Sigmoid colon (tissue), 7 donors: Measurements from ENCODE around the gene NADSYN1. TPM values are rescaled to one million over a fixed set of nuclear protein-coding genes. Genes with fewer than 3 reads are reported as not detected.

Experiments used
- DNase-seq: peaks from one replicate; pipeline ENCODE4 v3.0.0-alpha.2; 2019
- H3K27ac ChIP-seq, 4 donors: fragments of 200-600 bp; sonication (generic); one replicate each; pipeline ENCODE4 v1.5.1; 2016 to 2019; ENCODE audit warnings: mild to moderate bottlenecking in 1 of 4
- H3K27me3 ChIP-seq, 3 donors: fragments of 200-600 bp; sonication (generic); one replicate each; pipeline ENCODE4 v1.5.1; 2019; ENCODE audit warnings: mild to moderate bottlenecking in 1 of 3
- H3K36me3 ChIP-seq, 4 donors: fragments of 200-600 bp; sonication (generic); one replicate each; pipeline ENCODE4 v1.5.1; 2016 to 2019
- H3K4me1 ChIP-seq, 4 donors: fragments of 200-600 bp; sonication (generic); one replicate each; pipeline ENCODE4 v1.5.1; 2017 to 2019
- H3K4me3 ChIP-seq, 4 donors: fragments of 200-600 bp; sonication (generic); one replicate each; pipeline ENCODE4 v1.5.1; 2017 to 2019; ENCODE audit warnings: mild to moderate bottlenecking in 2 of 4, moderate library complexity in 1 of 4
- H3K9me3 ChIP-seq, 4 donors: fragments of 200-600 bp in 3 of 4; sonication (generic) in 3 of 4; one replicate each; pipeline versions ENCODE4 v1.5.1 to v1.6.1; 2013 to 2019
- EP300 ChIP-seq, 4 donors: sonication (generic); formaldehyde crosslinking; IDR thresholded peaks; one replicate each; pipeline ENCODE4 v1.6.1; 2017; ENCODE audit warnings: antibody characterized with exemption in 4 of 4
- POLR2A ChIP-seq, 2 donors: fragments of 450-650 bp; IDR thresholded peaks; one replicate each; pipeline ENCODE4 v1.6.1; 2016; ENCODE audit warnings: antibody characterized with exemption in 2 of 2, mild to moderate bottlenecking in 2 of 2, moderate library complexity in 2 of 2
- POLR2AphosphoS5 ChIP-seq, 4 donors: sonication (generic); formaldehyde crosslinking; IDR thresholded peaks; one replicate each; pipeline ENCODE4 v1.6.1; 2017; ENCODE audit warnings: antibody characterized with exemption in 4 of 4
- WGBS, 2 donors: extraction: QIAGEN DNeasy Blood & Tissue Kit; methylation state at CpG; one replicate each; pipeline ENCODE4 v1.1.7; 2013; 5-methylcytosine and 5-hydroxymethylcytosine counted together
- intact Hi-C: fragments of 100-400 bp; cut with DNase I; formaldehyde crosslinking; loops from one replicate; pipeline ENCODE4 v1.15.1; 2023
- polyA plus RNA-seq, 3 donors: library from polyadenylated mRNA; stranded (reverse); fragments of 200-250 nt; gene quantifications; one replicate each; pipeline ENCODE4 v1.2.3, GENCODE V29; 2013
- total RNA-seq, 4 donors: library from RNA; depleted of rRNA; stranded (reverse); fragments of >200 nt; gene quantifications; one replicate each; pipeline ENCODE4 v1.1.0, GENCODE V29; 2016
- TF ChIP-seq, protein P1 (sequence below), 4 experiments: fragments of 450-650 bp in 3 of 4; fragments of 200-600 bp in 1 of 4; IDR thresholded peaks; one replicate each; pipeline ENCODE4 v1.5.1; 2016 to 2019; ENCODE audit warnings: antibody characterized with exemption in 4 of 4, mild to moderate bottlenecking in 3 of 4, moderate library complexity in 2 of 4
- donor health status: healthy with polysubstance abuse.
- donor health status: Bipolar disorder and iron deficiency.
- donor health status: healthy.

Gene NADSYN1
- total and polyA plus RNA-seq, 7 donors: 24.6 to 136 (median 42.5) TPM

- Histone ChIP-seq H3K27ac (no peak overlapping the region), H3K4me1 (no peaks in the 10 kb centered on the region), H3K36me3 (no peaks in the 10 kb centered on the region), H3K4me3 (no peak overlapping the region), H3K9me3 (peaks cover 0 to 2% (median 0%) of the 10 kb centered on the region in 4 donors), H3K27me3 (peaks cover 0 to 4% (median 0%) of the 10 kb centered on the region in 3 donors)
- TF ChIP-seq POLR2A (IDR thresholded peaks at IDR 0.05) (no peak), POLR2AphosphoS5 (IDR thresholded peaks at IDR 0.05) (no peak), EP300 (IDR thresholded peaks at IDR 0.05) (no peak)
- TF ChIP-seq, protein P1, sequence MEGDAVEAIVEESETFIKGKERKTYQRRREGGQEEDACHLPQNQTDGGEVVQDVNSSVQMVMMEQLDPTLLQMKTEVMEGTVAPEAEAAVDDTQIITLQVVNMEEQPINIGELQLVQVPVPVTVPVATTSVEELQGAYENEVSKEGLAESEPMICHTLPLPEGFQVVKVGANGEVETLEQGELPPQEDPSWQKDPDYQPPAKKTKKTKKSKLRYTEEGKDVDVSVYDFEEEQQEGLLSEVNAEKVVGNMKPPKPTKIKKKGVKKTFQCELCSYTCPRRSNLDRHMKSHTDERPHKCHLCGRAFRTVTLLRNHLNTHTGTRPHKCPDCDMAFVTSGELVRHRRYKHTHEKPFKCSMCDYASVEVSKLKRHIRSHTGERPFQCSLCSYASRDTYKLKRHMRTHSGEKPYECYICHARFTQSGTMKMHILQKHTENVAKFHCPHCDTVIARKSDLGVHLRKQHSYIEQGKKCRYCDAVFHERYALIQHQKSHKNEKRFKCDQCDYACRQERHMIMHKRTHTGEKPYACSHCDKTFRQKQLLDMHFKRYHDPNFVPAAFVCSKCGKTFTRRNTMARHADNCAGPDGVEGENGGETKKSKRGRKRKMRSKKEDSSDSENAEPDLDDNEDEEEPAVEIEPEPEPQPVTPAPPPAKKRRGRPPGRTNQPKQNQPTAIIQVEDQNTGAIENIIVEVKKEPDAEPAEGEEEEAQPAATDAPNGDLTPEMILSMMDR (IDR thresholded peaks at IDR 0.05): no peak
- intact Hi-C loops: no loop called here
- 96 to 97% methylated on average over 3 of the region's 3 CpGs for WGBS, 2 donors
- DNase-seq: no peak
These were observed 26.6 kb upstream of the NADSYN1 start for GRCh38 chr11:71426413-71426812.

DNA sequence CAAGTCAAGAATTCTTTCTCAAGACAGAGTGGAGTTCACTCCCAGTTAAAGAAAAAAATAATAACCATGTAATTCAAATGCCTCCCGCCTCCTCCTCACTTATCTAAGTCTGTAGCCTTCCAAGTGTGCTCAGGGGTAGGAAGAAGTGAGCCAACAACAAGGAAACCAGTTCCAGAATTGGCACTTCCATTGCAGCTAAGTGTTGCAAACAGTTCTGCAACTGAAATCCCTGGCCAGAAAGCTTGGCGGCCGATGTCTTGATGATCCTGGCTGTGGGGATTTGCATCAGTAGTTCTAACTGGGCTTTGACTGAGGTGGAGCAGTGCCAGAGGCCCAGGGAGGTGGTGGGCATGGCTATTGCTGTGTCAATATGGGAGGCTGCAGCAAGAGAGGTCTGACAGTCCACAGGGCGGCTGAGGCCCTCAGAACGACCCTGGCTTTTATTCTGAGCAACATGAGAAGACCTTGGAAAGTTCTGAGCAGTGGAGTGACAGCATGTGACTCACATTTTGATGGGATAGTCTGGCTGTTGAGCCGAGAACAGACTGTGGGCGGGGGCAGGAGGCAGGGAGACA lies 24.1 kb upstream of the NADSYN1 start:
- TF ChIP-seq, protein P1 (IDR thresholded peaks at IDR 0.05): no peak
- no peak for TF ChIP-seq POLR2AphosphoS5 (IDR thresholded peaks at IDR 0.05)
- TF ChIP-seq POLR2A (IDR thresholded peaks at IDR 0.05): no peak
- TF ChIP-seq EP300 (IDR thresholded peaks at IDR 0.05): no peak
- peaks cover 0 to 2% (median 0%) of the 10 kb centered on the region in 4 donors for H3K9me3 ChIP-seq
- no peaks in the 10 kb centered on the region for H3K4me1 ChIP-seq
- intact Hi-C loops: no loop called here
- H3K36me3 ChIP-seq: no peaks in the 10 kb centered on the region
- peak overlapping the region in 1 of 4 donors; percentile 14 for H3K27ac ChIP-seq
- H3K4me3 ChIP-seq: no peak overlapping the region
- H3K27me3 ChIP-seq: no peaks in the 10 kb centered on the region
- WGBS, 2 donors: 73 to 82% methylated on average over 7 of the region's 7 CpGs
- DNase-seq: no peak

- Histone ChIP-seq H3K36me3 (no peaks in the 10 kb centered on the region), H3K4me1 (no peaks in the 10 kb centered on the region), H3K9me3 (peaks cover 0 to 2% (median 0%) of the 10 kb centered on the region in 4 donors), H3K27me3 (no peaks in the 10 kb centered on the region), H3K27ac (no peak overlapping the region), H3K4me3 (no peak overlapping the region)
- no peak for DNase-seq
- intact Hi-C loops: no loop called here
- 87 to 94% methylated on average over 6 of the region's 6 CpGs for WGBS, 2 donors
- TF ChIP-seq EP300 (IDR thresholded peaks at IDR 0.05) (no peak), POLR2A (IDR thresholded peaks at IDR 0.05) (no peak), POLR2AphosphoS5 (IDR thresholded peaks at IDR 0.05) (no peak)
- TF ChIP-seq, protein P1 (IDR thresholded peaks at IDR 0.05): no peak
These were observed 23.3 kb upstream of the NADSYN1 start for GRCh38 chr11:71429701-71430100.

- no peaks in the 10 kb centered on the region for H3K4me1 ChIP-seq
- peaks cover 0 to 2% (median 0%) of the 10 kb centered on the region in 4 donors for H3K9me3 ChIP-seq
- DNase-seq: no peak
- no peaks in the 10 kb centered on the region for H3K27me3 ChIP-seq
- H3K4me3 ChIP-seq: no peak overlapping the region
- WGBS, 2 donors: 94 to 97% methylated on average over 9 of the region's 9 CpGs
- H3K27ac ChIP-seq: no peak overlapping the region
- TF ChIP-seq POLR2A (IDR thresholded peaks at IDR 0.05): no peak
- no peak for TF ChIP-seq POLR2AphosphoS5 (IDR thresholded peaks at IDR 0.05)
- no peak for TF ChIP-seq EP300 (IDR thresholded peaks at IDR 0.05)
- TF ChIP-seq, protein P1 (IDR thresholded peaks at IDR 0.05): no peak
- peaks cover 0 to 2% (median 0%) of the 10 kb centered on the region in 4 donors for H3K36me3 ChIP-seq
- intact Hi-C loops: no loop called here
These were observed 22.8 kb upstream of the NADSYN1 start for GRCh38 chr11:71430166-71430565.

DNA sequence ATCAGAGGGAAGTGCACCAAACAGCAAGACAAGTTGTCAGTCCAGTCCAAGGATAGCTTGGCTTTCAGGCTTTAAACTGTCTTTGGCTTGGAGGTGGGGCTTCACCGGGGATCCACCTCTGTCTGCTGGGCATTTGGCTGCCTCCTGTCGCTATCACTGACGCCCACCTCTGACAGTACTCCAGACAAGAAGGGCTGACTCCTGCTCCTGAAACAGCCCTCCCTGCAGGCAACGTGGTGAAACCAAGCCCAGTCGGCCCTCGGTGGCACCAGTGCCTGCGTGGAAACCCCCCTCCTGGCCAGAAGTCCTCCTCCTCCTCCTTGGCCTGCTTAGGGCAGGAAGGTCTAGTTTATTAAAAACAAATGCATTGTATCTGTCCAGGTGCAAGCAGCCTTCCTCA lies 21.7 kb upstream of the NADSYN1 start:
- WGBS, 2 donors: 70 to 81% methylated on average over 7 of the region's 7 CpGs
- intact Hi-C loops: no loop called here
- peaks cover 0 to 2% (median 0%) of the 10 kb centered on the region in 4 donors for H3K9me3 ChIP-seq
- H3K4me3 ChIP-seq: no peak overlapping the region
- no peaks in the 10 kb centered on the region for H3K27me3 ChIP-seq
- H3K27ac ChIP-seq: no peak overlapping the region
- peaks cover 0 to 8% (median 0%) of the 10 kb centered on the region in 4 donors for H3K36me3 ChIP-seq
- H3K4me1 ChIP-seq: no peaks in the 10 kb centered on the region
- DNase-seq: no peak
- TF ChIP-seq POLR2AphosphoS5 (IDR thresholded peaks at IDR 0.05) (no peak), EP300 (IDR thresholded peaks at IDR 0.05) (no peak), POLR2A (IDR thresholded peaks at IDR 0.05) (no peak)
- TF ChIP-seq, protein P1 (IDR thresholded peaks at IDR 0.05): no peak
